WERI-Rb-1 (cell line): ENCODE results near the gene RCAN2.

Experiments used
- DNase-seq: peaks from one replicate; pipeline ENCODE4 v3.0.0-alpha.2; 2020
- H3K27ac ChIP-seq: fragments of 250-450 bp; sonication (Bioruptor Pico); 2 replicates; pipeline ENCODE4 v1.5.1; 2020; ENCODE audit warnings: mild to moderate bottlenecking, moderate library complexity
- H3K27me3 ChIP-seq: fragments of 250-450 bp; sonication (Bioruptor Pico); 2 replicates; pipeline ENCODE4 v1.5.1; 2021; ENCODE audit warnings: mild to moderate bottlenecking, low read depth, moderate library complexity; ENCODE audit not compliant: insufficient read depth, severe bottlenecking
- H3K36me3 ChIP-seq: fragments of 250-450 bp; sonication (Bioruptor Pico); 2 replicates; pipeline ENCODE4 v1.5.1; 2020; ENCODE audit warnings: mild to moderate bottlenecking, moderate library complexity
- H3K4me3 ChIP-seq: 2 replicates; pipeline ENCODE4 v1.5.1; 2011; ENCODE audit warnings: low read depth, mild to moderate bottlenecking, control low read depth, low read length
- H3K9me3 ChIP-seq: fragments of 250-450 bp; sonication (Bioruptor Pico); 2 replicates; pipeline ENCODE4 v1.5.1; 2021; ENCODE audit warnings: mild to moderate bottlenecking, moderate library complexity; ENCODE audit not compliant: severe bottlenecking
- CTCF ChIP-seq: IDR thresholded peaks from 2 replicates; pipeline ENCODE4 v1.5.1; 2011; ENCODE audit warnings: low read depth, mild to moderate bottlenecking, control low read depth, inconsistent platforms, low read length

RCAN2 gene

GRCh38 chr6:46210294-46210693 is 281.0 kb downstream of the RCAN2 start:
- TF ChIP-seq CTCF = no peak
- Histone ChIP-seq H3K27me3 (no peaks in the 10 kb centered on the region), H3K36me3 (no peaks in the 10 kb centered on the region), H3K9me3 (no peaks in the 10 kb centered on the region), H3K4me3 (no peak overlapping the region), H3K27ac (no peak overlapping the region)
- DNase-seq = no peak

- Histone ChIP-seq H3K9me3 (no peaks in the 10 kb centered on the region), H3K27ac (no peak overlapping the region), H3K36me3 (no peaks in the 10 kb centered on the region), H3K4me3 (no peak overlapping the region), H3K27me3 (no peaks in the 10 kb centered on the region)
- no peak for TF ChIP-seq CTCF
- no peak for DNase-seq
Measured at GRCh38 chr6:46208303-46208702, 282.9 kb downstream of the RCAN2 start.

- Histone ChIP-seq H3K27ac (no peak overlapping the region), H3K9me3 (no peaks in the 10 kb centered on the region), H3K36me3 (no peaks in the 10 kb centered on the region), H3K27me3 (no peaks in the 10 kb centered on the region), H3K4me3 (no peak overlapping the region)
- DNase-seq = no peak
- no peak for TF ChIP-seq CTCF
Measured at GRCh38 chr6:46207174-46207573, 284.1 kb downstream of the RCAN2 start.

GRCh38 chr6:46204880-46205650 is 286.2 kb downstream of the RCAN2 start:
- no peak for DNase-seq
- Histone ChIP-seq H3K27me3 (no peaks in the 10 kb centered on the region), H3K9me3 (no peaks in the 10 kb centered on the region), H3K27ac (no peak overlapping the region), H3K4me3 (no peak overlapping the region), H3K36me3 (no peaks in the 10 kb centered on the region)
- TF ChIP-seq CTCF = no peak

- no peaks in the 10 kb centered on the region for H3K9me3 ChIP-seq
- no peak for DNase-seq
- TF ChIP-seq CTCF = no peak
- no peak overlapping the region for H3K27ac ChIP-seq
- H3K27me3 ChIP-seq = no peaks in the 10 kb centered on the region
- H3K4me3 ChIP-seq = no peak overlapping the region
- H3K36me3 ChIP-seq = no peaks in the 10 kb centered on the region
Measured at GRCh38 chr6:46203391-46204177, 287.7 kb downstream of the RCAN2 start.
